Right lobe of liver (tissue), 4 donors: ENCODE measurements around the gene ZFAND3.

ENCODE experiments used
- POLR2A ChIP-seq: fragments of 450-650 bp; IDR thresholded peaks from one replicate; pipeline ENCODE4 v1.6.1; 2017; ENCODE audit warnings: antibody characterized with exemption, mild to moderate bottlenecking
- TF ChIP-seq, protein P1 (sequence below), 4 donors: fragments of 200-600 bp in 3 of 4; fragments of 450-650 bp in 1 of 4; IDR thresholded peaks; one replicate each; pipeline versions ENCODE4 v1.5.1 to v1.8.0; 2016 to 2022; ENCODE audit warnings: antibody characterized with exemption in 4 of 4, mild to moderate bottlenecking in 2 of 4
- donor health status: DM: no; HTN: no; CAD: no.
- donor health status: DM: no; HTN: no; CAD: no.
- donor health status: DM: no; HTN: yes; CAD: no.

DNA sequence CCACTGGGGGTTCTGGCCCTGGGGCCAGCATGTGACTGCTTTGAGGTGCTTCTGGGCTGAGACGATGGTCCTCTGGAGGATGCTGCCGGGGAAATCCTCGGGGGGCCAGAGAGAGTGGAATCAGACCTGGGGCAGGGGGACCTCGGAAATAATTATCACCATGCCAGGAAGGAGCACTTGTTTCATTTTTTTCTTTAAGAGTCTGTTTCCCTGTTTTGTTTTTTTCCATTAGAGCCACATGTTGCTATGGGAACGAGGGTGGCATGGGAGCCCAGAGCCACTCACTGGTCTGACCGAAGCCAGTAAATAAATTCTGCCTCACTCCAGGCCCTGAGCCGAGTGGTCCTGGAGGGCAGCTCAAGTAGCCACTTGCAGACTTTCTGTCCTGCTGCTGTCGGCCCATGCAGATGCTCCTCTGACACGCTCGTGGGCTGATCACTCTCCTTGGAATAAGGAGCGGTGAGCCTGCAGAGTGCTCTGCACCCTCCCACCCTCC is 365.1 kb downstream of the ZFAND3 start:
- TF ChIP-seq POLR2A, result no peak
- TF ChIP-seq, protein P1, sequence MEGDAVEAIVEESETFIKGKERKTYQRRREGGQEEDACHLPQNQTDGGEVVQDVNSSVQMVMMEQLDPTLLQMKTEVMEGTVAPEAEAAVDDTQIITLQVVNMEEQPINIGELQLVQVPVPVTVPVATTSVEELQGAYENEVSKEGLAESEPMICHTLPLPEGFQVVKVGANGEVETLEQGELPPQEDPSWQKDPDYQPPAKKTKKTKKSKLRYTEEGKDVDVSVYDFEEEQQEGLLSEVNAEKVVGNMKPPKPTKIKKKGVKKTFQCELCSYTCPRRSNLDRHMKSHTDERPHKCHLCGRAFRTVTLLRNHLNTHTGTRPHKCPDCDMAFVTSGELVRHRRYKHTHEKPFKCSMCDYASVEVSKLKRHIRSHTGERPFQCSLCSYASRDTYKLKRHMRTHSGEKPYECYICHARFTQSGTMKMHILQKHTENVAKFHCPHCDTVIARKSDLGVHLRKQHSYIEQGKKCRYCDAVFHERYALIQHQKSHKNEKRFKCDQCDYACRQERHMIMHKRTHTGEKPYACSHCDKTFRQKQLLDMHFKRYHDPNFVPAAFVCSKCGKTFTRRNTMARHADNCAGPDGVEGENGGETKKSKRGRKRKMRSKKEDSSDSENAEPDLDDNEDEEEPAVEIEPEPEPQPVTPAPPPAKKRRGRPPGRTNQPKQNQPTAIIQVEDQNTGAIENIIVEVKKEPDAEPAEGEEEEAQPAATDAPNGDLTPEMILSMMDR (IDR thresholded peaks at IDR 0.05), result no peak
